HEK293 (cell line): Measurements from ENCODE around the gene PHYHD1.

Experiments used
- CTCF ChIA-PET: fragments of 350-600 bp; formaldehyde crosslinking; extraction: SDS; loops from one replicate; lab custom pipeline; 2021; ENCODE audit warnings: antibody characterized with exemption; lab: Yijun Ruan, JAX
- POLR2A ChIA-PET: fragments of 300-600 bp; formaldehyde crosslinking; extraction: SDS; loops from one replicate; lab custom pipeline; 2020; ENCODE audit warnings: antibody characterized with exemption, inconsistent platforms; lab: Yijun Ruan, JAX
- H3K27ac ChIP-seq: fragments of 200-500 bp; sonication (Bioruptor generic); 2 replicates; pipeline ENCODE4 v1.5.1; 2014; ENCODE audit warnings: low read depth, low read length, control low read depth, inconsistent platforms; ENCODE audit errors: extremely low read depth
- H3K36me3 ChIP-seq, 2 experiments: fragments of 200-500 bp in 1 of 2; sonication (Bioruptor generic) in 1 of 2; 1 replicate in 1 of 2; 2 replicates in 1 of 2; pipeline ENCODE4 v1.5.1; 2014 to 2017; ENCODE audit warnings: inconsistent platforms in 2 of 2, low read length in 2 of 2; ENCODE audit not compliant: control insufficient read depth in 2 of 2, insufficient read depth in 1 of 2
- H3K4me1 ChIP-seq: fragments of 200-500 bp; sonication (Bioruptor generic); 2 replicates; pipeline ENCODE4 v1.5.1; 2014; ENCODE audit warnings: mild to moderate bottlenecking, low read length, inconsistent platforms; ENCODE audit not compliant: control insufficient read depth, insufficient read depth
- H3K4me3 ChIP-seq: 2 replicates; pipeline ENCODE4 v1.5.1; 2011; ENCODE audit warnings: low read depth, mild to moderate bottlenecking, control low read depth, low read length, moderate library complexity
- H3K9me3 ChIP-seq: fragments of 200-500 bp; sonication (Bioruptor generic); 2 replicates; pipeline ENCODE4 v1.5.1; 2014; ENCODE audit warnings: low read depth, low read length, inconsistent platforms; ENCODE audit not compliant: control insufficient read depth, insufficient read depth
- EGR2 ChIP-seq: fragments of 450-650 bp; formaldehyde crosslinking; IDR thresholded peaks from 2 replicates; pipeline ENCODE4 v1.5.1; 2016; ENCODE audit warnings: low read depth, missing biosample characterization, missing genetic modification characterization
- ELK4 ChIP-seq: IDR thresholded peaks from 2 replicates; pipeline ENCODE4 v1.6.1; 2011; ENCODE audit warnings: mild to moderate bottlenecking, low read depth, low read length, borderline replicate concordance
- GLIS1 ChIP-seq: fragments of 450-650 bp; formaldehyde crosslinking; IDR thresholded peaks from 2 replicates; pipeline ENCODE4 v1.5.1; 2016; ENCODE audit warnings: missing biosample characterization, missing genetic modification characterization
- GLIS2 ChIP-seq: fragments of 450-650 bp; formaldehyde crosslinking; IDR thresholded peaks from 2 replicates; pipeline ENCODE4 v1.5.1; 2016; ENCODE audit warnings: missing biosample characterization, missing genetic modification characterization
- HOXA7 ChIP-seq: sonication (generic); formaldehyde crosslinking; IDR thresholded peaks from 2 replicates; pipeline ENCODE4 v1.8.1; 2022; ENCODE audit warnings: missing genetic modification reagents, borderline replicate concordance
- REPIN1 ChIP-seq: fragments of 450-650 bp; formaldehyde crosslinking; IDR thresholded peaks from 2 replicates; pipeline ENCODE4 v1.5.1; 2017; ENCODE audit warnings: missing biosample characterization, missing genetic modification characterization, low read depth
- TSHZ1 ChIP-seq: fragments of 450-650 bp; formaldehyde crosslinking; IDR thresholded peaks from 2 replicates; pipeline ENCODE4 v1.5.1; 2016; ENCODE audit warnings: missing biosample characterization, missing genetic modification characterization, borderline replicate concordance
- ZFP37 ChIP-seq: fragments of 450-650 bp; formaldehyde crosslinking; IDR thresholded peaks from 2 replicates; pipeline ENCODE4 v1.5.1; 2016; ENCODE audit warnings: missing biosample characterization, missing genetic modification characterization
- ZNF138 ChIP-seq: fragments of 450-650 bp; formaldehyde crosslinking; IDR thresholded peaks from 2 replicates; pipeline ENCODE4 v1.5.1; 2016; ENCODE audit warnings: missing biosample characterization, missing genetic modification characterization, borderline replicate concordance
- ZNF184 ChIP-seq: fragments of 450-650 bp; IDR thresholded peaks from 2 replicates; pipeline ENCODE4 v1.5.1; 2018; ENCODE audit warnings: missing biosample characterization, mild to moderate bottlenecking, missing genetic modification characterization
- ZNF248 ChIP-seq: fragments of 450-650 bp; formaldehyde crosslinking; IDR thresholded peaks from 2 replicates; pipeline ENCODE4 v1.5.1; 2017; ENCODE audit warnings: missing biosample characterization, missing genetic modification characterization
- ZNF600 ChIP-seq: fragments of 450-650 bp; formaldehyde crosslinking; IDR thresholded peaks from 2 replicates; pipeline ENCODE4 v1.5.1; 2016; ENCODE audit warnings: missing biosample characterization, missing genetic modification characterization
- ZNF658 ChIP-seq: fragments of 450-650 bp; formaldehyde crosslinking; IDR thresholded peaks from 2 replicates; pipeline ENCODE4; 2016; ENCODE audit warnings: missing biosample characterization, missing genetic modification characterization
- ZNF704 ChIP-seq: fragments of 450-650 bp; formaldehyde crosslinking; IDR thresholded peaks from 2 replicates; pipeline ENCODE4 v1.5.1; 2016; ENCODE audit warnings: missing biosample characterization, missing genetic modification characterization
- ZNF76 ChIP-seq: fragments of 450-650 bp; formaldehyde crosslinking; IDR thresholded peaks from 2 replicates; pipeline ENCODE4; 2016; ENCODE audit warnings: low read depth, missing biosample characterization, missing genetic modification characterization, borderline replicate concordance
- ZSCAN16 ChIP-seq: fragments of 450-650 bp; formaldehyde crosslinking; IDR thresholded peaks from 2 replicates; pipeline ENCODE4 v1.5.1; 2016; ENCODE audit warnings: missing biosample characterization, missing genetic modification characterization
- ZSCAN5A ChIP-seq: fragments of 450-650 bp; formaldehyde crosslinking; IDR thresholded peaks from 2 replicates; pipeline ENCODE4 v1.5.1; 2016; ENCODE audit warnings: missing biosample characterization, missing genetic modification characterization
- TF ChIP-seq, protein P1 (sequence below): fragments of 450-650 bp; formaldehyde crosslinking; IDR thresholded peaks from 2 replicates; pipeline ENCODE4 v1.5.1; 2017; ENCODE audit warnings: missing biosample characterization, missing genetic modification characterization
- TF ChIP-seq, protein P2 (sequence below): fragments of 450-650 bp; formaldehyde crosslinking; IDR thresholded peaks from 2 replicates; pipeline ENCODE4 v1.5.1; 2016; ENCODE audit warnings: missing biosample characterization, missing genetic modification characterization

PHYHD1 gene

DNA sequence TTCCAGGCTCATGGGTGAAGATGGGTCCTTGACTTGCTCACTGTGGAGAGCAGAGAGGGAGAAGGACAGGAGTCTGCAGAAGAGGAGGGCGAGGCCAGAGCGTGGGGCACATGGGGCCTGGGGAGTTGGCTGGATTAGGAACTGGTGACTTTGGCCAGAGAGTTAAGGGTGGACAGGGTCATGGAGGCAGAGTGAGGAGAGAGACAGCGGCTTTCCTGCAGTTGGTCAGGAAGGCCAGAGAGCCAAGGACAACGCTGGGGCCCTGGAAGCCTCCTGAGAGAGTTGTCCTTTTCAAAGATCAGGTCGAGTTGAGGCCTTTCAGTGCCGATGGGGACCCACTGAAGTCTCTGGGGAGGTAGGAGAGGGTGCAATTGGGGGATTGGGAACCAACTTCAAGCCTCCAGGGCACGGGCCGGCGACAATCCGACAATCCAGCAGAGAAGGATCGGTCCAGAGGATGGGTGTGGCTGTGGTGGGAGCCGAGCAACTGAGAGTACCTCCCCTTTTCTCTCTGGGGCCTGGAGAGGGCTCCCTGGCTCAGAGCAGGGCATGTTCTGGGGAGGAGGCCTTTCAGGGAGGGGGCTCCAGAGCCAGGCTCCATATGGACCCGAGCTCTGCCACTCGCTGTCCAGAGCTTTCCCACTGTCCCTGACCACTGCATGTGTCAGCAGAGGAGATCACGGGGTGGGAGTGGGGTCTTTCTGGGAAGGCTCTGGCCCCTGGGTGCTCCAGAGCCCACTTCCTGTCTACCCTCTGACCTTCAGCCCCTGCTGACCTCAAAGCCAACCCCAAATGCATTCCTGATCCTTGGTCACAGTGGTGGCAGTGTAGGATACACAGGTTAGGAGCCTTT lies 7.5 kb upstream of the PHYHD1 start:
- no peaks in the 10 kb centered on the region for H3K4me1 ChIP-seq
- no peak overlapping the region for H3K4me3 ChIP-seq
- ChIA-PET POLR2A (interaction anchor here (1.1 kb wide), 1 partner anchor 10 kb away, joined by 4 read pairs; no protein-coding TSS in a partner anchor), CTCF (no interaction called here)
- no peak for TF ChIP-seq ZNF76 (tag by site-specific recombination)
- no peak for TF ChIP-seq ZNF138 (tag by site-specific recombination)
- TF ChIP-seq, protein P1, sequence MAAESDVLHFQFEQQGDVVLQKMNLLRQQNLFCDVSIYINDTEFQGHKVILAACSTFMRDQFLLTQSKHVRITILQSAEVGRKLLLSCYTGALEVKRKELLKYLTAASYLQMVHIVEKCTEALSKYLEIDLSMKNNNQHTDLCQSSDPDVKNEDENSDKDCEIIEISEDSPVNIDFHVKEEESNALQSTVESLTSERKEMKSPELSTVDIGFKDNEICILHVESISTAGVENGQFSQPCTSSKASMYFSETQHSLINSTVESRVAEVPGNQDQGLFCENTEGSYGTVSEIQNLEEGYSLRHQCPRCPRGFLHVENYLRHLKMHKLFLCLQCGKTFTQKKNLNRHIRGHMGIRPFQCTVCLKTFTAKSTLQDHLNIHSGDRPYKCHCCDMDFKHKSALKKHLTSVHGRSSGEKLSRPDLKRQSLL (tag by site-specific recombination): no peak
- no peak for TF ChIP-seq TSHZ1 (tag by site-specific recombination)
- no peak for TF ChIP-seq ZNF658
- TF ChIP-seq EGR2 (tag by site-specific recombination): no peak
- TF ChIP-seq GLIS1 (tag by site-specific recombination): no peak
- no peak for TF ChIP-seq ZNF704 (tag by site-specific recombination)
- no peak for TF ChIP-seq ZNF600 (tag by site-specific recombination)
- no peak for TF ChIP-seq ZNF248
- peaks cover 0 to 61% of the 10 kb centered on the region in 2 experiments; a peak in 1 of 3 replicates for H3K36me3 ChIP-seq
- H3K9me3 ChIP-seq: no peaks in the 10 kb centered on the region
- H3K27ac ChIP-seq: no peak overlapping the region

GRCh38 chr9:128913995-128914772 lies 6.6 kb upstream of the PHYHD1 start:
- H3K4me3 ChIP-seq: no peak overlapping the region
- no peak for TF ChIP-seq ZSCAN16 (tag by site-specific recombination)
- POLR2A ChIA-PET: no interaction called here
- CTCF ChIA-PET: interaction anchor here (1.0 kb wide), 1 partner anchor 50 kb away, joined by 3 read pairs; no protein-coding TSS in a partner anchor
- no peak overlapping the region for H3K27ac ChIP-seq
- H3K9me3 ChIP-seq: no peaks in the 10 kb centered on the region
- H3K4me1 ChIP-seq: no peaks in the 10 kb centered on the region
- peaks cover 0 to 52% of the 10 kb centered on the region in 2 experiments; a peak in 1 of 3 replicates for H3K36me3 ChIP-seq

- Histone ChIP-seq H3K4me1 (no peaks in the 10 kb centered on the region), H3K4me3 (no peak overlapping the region), H3K27ac (no peak overlapping the region), H3K9me3 (no peaks in the 10 kb centered on the region), H3K36me3 (peaks cover 0 to 33% of the 10 kb centered on the region in 2 experiments; a peak in 1 of 3 replicates)
- CTCF ChIA-PET: interaction anchor here (0.9 to 1.0 kb wide), 2 partner anchors 11 to 53 kb away, joined by 3 to 8 read pairs; no protein-coding TSS in a partner anchor
- POLR2A ChIA-PET: no interaction called here
- TF ChIP-seq ZFP37 (tag by site-specific recombination): no peak
- no peak for TF ChIP-seq HOXA7
- no peak for TF ChIP-seq ELK4
- no peak for TF ChIP-seq REPIN1 (tag by site-specific recombination)
- no peak for TF ChIP-seq ZSCAN5A (tag by site-specific recombination)
- TF ChIP-seq GLIS2: no peak
- TF ChIP-seq, protein P2, sequence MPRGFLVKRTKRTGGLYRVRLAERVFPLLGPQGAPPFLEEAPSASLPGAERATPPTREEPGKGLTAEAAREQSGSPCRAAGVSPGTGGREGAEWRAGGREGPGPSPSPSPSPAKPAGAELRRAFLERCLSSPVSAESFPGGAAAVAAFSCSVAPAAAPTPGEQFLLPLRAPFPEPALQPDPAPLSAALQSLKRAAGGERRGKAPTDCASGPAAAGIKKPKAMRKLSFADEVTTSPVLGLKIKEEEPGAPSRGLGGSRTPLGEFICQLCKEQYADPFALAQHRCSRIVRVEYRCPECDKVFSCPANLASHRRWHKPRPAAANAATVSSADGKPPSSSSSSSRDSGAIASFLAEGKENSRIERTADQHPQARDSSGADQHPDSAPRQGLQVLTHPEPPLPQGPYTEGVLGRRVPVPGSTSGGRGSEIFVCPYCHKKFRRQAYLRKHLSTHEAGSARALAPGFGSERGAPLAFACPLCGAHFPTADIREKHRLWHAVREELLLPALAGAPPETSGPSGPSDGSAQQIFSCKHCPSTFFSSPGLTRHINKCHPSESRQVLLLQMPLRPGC (tag by site-specific recombination): no peak
- TF ChIP-seq ZNF184 (tag by site-specific recombination): no peak
These were observed 4.6 kb upstream of the PHYHD1 start for GRCh38 chr9:128916204-128916603.
